Measurements from ENCODE around the gene ZNF385B. TPM values are rescaled to one million over a fixed set of nuclear protein-coding genes. Genes with fewer than 3 reads are reported as not detected.

Gene ZNF385B
- total RNA-seq, 1 experiment from 2014 or later = 2.2 TPM

DNA sequence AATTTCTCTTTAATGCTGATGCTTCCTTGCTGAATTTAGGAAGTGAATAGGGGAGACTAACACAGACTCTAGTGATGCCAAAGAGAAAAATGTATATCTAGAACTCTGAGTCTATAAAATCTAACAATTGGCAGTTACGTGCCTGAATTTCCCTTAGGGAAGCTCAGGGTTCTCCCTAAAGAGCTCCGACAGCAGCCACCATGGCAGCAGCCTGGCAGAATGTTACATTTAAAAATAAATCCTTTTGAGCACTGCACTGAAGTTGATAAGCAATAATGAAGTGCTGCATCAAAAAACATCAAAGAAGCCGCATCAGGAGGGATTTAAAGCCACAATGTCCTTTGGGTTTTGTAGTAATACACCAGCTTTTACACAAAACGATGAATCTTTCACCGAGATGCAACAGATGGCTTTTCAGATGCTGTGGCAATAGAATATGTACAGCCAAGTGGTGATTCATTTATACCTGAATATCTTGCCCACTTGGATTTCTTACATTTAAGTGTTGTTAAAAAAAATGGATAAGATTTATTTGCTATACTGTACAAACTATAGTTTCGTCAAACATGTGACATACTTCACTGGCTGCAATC is 305.6 kb downstream of the ZNF385B start:
- CTCF ChIA-PET = no interaction called here

More for the DNA sequence above, 305.6 kb downstream of the ZNF385B start:
- POLR2A ChIA-PET = no interaction called here
- Mint-ChIP-seq H3K27ac (no peak overlapping the region), H3K36me3 (no peaks in the 10 kb centered on the region), H3K9me3 (no peaks in the 10 kb centered on the region), H3K4me1 (peaks cover 13% of the 10 kb centered on the region), H3K4me3 (no peak overlapping the region), H3K27me3 (ENCODE audit: low read depth) (peaks cover 71% of the 10 kb centered on the region)
- TF ChIP-seq TP53 (CRISPR knock-in tag; IDR thresholded peaks at IDR 0.05) (no peak), ZNF671 (CRISPR knock-in tag; IDR thresholded peaks at IDR 0.05) (no peak), PRRX2 (CRISPR knock-in tag; IDR thresholded peaks at IDR 0.05) (no peak), MXD4 (CRISPR knock-in tag; IDR thresholded peaks at IDR 0.05; ENCODE audit: borderline replicate concordance) (no peak), NR3C1 (CRISPR knock-in tag; conservative IDR thresholded peaks at IDR 0.05; ENCODE audit: low read depth) (no peak), ZNF219 (CRISPR knock-in tag; IDR thresholded peaks at IDR 0.05; ENCODE audit: borderline replicate concordance) (no peak), ZNF232 (CRISPR knock-in tag; IDR thresholded peaks at IDR 0.05) (no peak), NFE2L1 (CRISPR knock-in tag; IDR thresholded peaks at IDR 0.05) (no peak), HMGA2 (CRISPR knock-in tag; IDR thresholded peaks at IDR 0.05) (no peak), ZNF263 (CRISPR knock-in tag; IDR thresholded peaks at IDR 0.05; ENCODE audit: low read depth) (no peak), GRHL2 (CRISPR knock-in tag; IDR thresholded peaks at IDR 0.05; ENCODE audit: insufficient replicate concordance, severe bottlenecking) (no peak), ZNF423 (CRISPR knock-in tag; IDR thresholded peaks at IDR 0.05) (no peak), SP1 (CRISPR knock-in tag; conservative IDR thresholded peaks at IDR 0.05) (no peak), CREM (CRISPR knock-in tag; IDR thresholded peaks at IDR 0.05) (no peak)
- TF ChIP-seq, protein P1, sequence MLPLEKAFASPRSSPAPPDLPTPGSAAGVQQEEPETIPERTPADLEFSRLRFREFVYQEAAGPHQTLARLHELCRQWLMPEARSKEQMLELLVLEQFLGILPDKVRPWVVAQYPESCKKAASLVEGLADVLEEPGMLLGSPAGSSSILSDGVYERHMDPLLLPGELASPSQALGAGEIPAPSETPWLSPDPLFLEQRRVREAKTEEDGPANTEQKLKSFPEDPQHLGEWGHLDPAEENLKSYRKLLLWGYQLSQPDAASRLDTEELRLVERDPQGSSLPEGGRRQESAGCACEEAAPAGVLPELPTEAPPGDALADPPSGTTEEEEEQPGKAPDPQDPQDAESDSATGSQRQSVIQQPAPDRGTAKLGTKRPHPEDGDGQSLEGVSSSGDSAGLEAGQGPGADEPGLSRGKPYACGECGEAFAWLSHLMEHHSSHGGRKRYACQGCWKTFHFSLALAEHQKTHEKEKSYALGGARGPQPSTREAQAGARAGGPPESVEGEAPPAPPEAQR (CRISPR knock-in tag; IDR thresholded peaks at IDR 0.05) = no peak
- TF ChIP-seq, protein P2, sequence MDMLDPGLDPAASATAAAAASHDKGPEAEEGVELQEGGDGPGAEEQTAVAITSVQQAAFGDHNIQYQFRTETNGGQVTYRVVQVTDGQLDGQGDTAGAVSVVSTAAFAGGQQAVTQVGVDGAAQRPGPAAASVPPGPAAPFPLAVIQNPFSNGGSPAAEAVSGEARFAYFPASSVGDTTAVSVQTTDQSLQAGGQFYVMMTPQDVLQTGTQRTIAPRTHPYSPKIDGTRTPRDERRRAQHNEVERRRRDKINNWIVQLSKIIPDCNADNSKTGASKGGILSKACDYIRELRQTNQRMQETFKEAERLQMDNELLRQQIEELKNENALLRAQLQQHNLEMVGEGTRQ (CRISPR knock-in tag; IDR thresholded peaks at IDR 0.05) = no peak
- TF ChIP-seq, protein P3, sequence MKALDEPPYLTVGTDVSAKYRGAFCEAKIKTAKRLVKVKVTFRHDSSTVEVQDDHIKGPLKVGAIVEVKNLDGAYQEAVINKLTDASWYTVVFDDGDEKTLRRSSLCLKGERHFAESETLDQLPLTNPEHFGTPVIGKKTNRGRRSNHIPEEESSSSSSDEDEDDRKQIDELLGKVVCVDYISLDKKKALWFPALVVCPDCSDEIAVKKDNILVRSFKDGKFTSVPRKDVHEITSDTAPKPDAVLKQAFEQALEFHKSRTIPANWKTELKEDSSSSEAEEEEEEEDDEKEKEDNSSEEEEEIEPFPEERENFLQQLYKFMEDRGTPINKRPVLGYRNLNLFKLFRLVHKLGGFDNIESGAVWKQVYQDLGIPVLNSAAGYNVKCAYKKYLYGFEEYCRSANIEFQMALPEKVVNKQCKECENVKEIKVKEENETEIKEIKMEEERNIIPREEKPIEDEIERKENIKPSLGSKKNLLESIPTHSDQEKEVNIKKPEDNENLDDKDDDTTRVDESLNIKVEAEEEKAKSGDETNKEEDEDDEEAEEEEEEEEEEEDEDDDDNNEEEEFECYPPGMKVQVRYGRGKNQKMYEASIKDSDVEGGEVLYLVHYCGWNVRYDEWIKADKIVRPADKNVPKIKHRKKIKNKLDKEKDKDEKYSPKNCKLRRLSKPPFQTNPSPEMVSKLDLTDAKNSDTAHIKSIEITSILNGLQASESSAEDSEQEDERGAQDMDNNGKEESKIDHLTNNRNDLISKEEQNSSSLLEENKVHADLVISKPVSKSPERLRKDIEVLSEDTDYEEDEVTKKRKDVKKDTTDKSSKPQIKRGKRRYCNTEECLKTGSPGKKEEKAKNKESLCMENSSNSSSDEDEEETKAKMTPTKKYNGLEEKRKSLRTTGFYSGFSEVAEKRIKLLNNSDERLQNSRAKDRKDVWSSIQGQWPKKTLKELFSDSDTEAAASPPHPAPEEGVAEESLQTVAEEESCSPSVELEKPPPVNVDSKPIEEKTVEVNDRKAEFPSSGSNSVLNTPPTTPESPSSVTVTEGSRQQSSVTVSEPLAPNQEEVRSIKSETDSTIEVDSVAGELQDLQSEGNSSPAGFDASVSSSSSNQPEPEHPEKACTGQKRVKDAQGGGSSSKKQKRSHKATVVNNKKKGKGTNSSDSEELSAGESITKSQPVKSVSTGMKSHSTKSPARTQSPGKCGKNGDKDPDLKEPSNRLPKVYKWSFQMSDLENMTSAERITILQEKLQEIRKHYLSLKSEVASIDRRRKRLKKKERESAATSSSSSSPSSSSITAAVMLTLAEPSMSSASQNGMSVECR (CRISPR knock-in tag; IDR thresholded peaks at IDR 0.05; ENCODE audit: borderline replicate concordance) = no peak
- TF ChIP-seq, protein P4, sequence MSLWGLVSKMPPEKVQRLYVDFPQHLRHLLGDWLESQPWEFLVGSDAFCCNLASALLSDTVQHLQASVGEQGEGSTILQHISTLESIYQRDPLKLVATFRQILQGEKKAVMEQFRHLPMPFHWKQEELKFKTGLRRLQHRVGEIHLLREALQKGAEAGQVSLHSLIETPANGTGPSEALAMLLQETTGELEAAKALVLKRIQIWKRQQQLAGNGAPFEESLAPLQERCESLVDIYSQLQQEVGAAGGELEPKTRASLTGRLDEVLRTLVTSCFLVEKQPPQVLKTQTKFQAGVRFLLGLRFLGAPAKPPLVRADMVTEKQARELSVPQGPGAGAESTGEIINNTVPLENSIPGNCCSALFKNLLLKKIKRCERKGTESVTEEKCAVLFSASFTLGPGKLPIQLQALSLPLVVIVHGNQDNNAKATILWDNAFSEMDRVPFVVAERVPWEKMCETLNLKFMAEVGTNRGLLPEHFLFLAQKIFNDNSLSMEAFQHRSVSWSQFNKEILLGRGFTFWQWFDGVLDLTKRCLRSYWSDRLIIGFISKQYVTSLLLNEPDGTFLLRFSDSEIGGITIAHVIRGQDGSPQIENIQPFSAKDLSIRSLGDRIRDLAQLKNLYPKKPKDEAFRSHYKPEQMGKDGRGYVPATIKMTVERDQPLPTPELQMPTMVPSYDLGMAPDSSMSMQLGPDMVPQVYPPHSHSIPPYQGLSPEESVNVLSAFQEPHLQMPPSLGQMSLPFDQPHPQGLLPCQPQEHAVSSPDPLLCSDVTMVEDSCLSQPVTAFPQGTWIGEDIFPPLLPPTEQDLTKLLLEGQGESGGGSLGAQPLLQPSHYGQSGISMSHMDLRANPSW (CRISPR knock-in tag; conservative IDR thresholded peaks at IDR 0.05; ENCODE audit: low read depth) = no peak
- TF ChIP-seq, protein P5, sequence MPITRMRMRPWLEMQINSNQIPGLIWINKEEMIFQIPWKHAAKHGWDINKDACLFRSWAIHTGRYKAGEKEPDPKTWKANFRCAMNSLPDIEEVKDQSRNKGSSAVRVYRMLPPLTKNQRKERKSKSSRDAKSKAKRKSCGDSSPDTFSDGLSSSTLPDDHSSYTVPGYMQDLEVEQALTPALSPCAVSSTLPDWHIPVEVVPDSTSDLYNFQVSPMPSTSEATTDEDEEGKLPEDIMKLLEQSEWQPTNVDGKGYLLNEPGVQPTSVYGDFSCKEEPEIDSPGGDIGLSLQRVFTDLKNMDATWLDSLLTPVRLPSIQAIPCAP (CRISPR knock-in tag; IDR thresholded peaks at IDR 0.05) = no peak
- DNase-seq (ENCODE audit: low spot score) = no peak
- ATAC-seq = no peak
